Measurements from ENCODE around the gene SYT15. TPM values are rescaled to one million over a fixed set of nuclear protein-coding genes. Genes with fewer than 3 reads are reported as not detected.

Gene SYT15
- total and polyA plus RNA-seq, 2 of the 13 experiments (the other 11 are each of a cell fraction or from before 2014, with no cell fraction given): 0.24 to 0.38 TPM

DNA sequence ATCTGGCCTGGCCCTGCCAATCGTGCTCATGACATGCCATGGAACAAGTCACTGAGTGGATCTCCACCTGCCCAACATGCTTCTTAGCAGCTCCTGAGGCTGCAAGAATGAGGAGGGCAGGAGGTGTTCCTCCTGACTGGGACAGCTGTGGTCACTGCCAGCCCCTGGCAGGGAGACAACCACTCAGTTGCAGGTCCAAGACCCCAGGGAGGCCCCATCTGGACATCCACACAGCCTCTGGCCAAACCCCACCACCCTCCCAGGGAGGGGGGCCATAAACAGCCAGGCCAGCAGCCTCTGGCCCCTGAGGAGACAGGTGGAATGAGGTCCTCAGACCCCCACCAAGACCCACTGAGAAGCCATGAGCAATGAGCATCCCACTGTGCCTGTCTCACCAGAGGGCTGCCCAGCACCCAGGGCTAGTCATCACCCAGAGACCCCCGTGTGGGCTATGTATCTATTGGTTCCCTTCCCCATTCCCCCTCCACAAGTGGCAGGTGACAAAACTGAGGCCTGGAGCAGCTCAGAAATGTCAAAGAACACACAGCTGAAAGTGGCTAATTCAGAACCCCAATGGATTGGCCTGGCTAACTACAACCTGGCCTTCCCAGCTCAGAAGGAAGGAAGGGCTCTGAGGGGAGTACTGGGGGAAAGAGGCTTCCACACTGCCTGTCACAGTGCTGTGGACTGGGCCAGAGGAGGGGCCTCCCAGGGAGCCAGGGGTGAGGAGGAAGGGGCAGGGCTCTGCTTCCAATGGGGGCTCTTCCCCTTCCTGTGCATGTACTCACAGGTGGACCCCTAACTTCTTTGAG lies 25.5 kb upstream of the SYT15 start:
- no peaks in the 10 kb centered on the region for H3K9me3 ChIP-seq (ENCODE audit: low read length)
- ATAC-seq (no peak), DNase-seq (ENCODE audit: low spot score) (no peak), FAIRE-seq (no peak)
- no peaks in the 10 kb centered on the region for H3K36me3 ChIP-seq (replicated peaks in 1 of 2; ENCODE audit: control insufficient read depth in 1 of 2, insufficient read depth in 2 of 2, low read length in 2 of 2)
- H3K27me3 ChIP-seq (ENCODE audit: control insufficient read depth in 1 of 2, insufficient read depth in 2 of 2, low read length in 2 of 2): peaks cover 16 to 84% of the 10 kb centered on the region in 2 experiments
- intact Hi-C loops (cut with micrococcal nuclease; ENCODE audit: unreplicated experiment) (no loop called here), in situ Hi-C loops (cut with HindIII; ENCODE audit: extremely low pct_ligation_motif_present, low pct_unique_long_range_greater_than_20kb) (no loop called here)
- H4K20me1 ChIP-seq (ENCODE audit: insufficient read depth, low read length): no peaks in the 10 kb centered on the region; the same call in 1 of the 2 replicates
- CTCF ChIA-PET (ENCODE audit: low intra/inter-chr PET ratio, low total read pairs): no interaction called here
- no peak overlapping the region for H3K4me3 ChIP-seq (replicated peaks in 1 of 3; ENCODE audit: insufficient read depth in 1 of 3, low read depth in 2 of 3, low read length in 3 of 3)
- peaks cover 3% of the 10 kb centered on the region for H3K4me1 ChIP-seq (ENCODE audit: insufficient read depth, low read length)
- no peaks in the 10 kb centered on the region for H3K79me2 ChIP-seq (ENCODE audit: insufficient read depth, low read length)
- H3K9ac ChIP-seq (ENCODE audit: insufficient read depth, low read depth, low read length): no peak overlapping the region
- H3K4me2 ChIP-seq (ENCODE audit: low read depth, low read length): no peak overlapping the region
- WGBS (ENCODE audit: low lambda C conversion rate): 0% methylated on average over 1 of the region's 2 CpGs
- BruUV-seq (replicated peaks): no TSS peak
- no peak overlapping the region for H2AFZ ChIP-seq (ENCODE audit: low read length)
- no peak for TF ChIP-seq CBX1 (IDR thresholded peaks at IDR 0.05; ENCODE audit: low read depth)
- TF ChIP-seq, protein P1, sequence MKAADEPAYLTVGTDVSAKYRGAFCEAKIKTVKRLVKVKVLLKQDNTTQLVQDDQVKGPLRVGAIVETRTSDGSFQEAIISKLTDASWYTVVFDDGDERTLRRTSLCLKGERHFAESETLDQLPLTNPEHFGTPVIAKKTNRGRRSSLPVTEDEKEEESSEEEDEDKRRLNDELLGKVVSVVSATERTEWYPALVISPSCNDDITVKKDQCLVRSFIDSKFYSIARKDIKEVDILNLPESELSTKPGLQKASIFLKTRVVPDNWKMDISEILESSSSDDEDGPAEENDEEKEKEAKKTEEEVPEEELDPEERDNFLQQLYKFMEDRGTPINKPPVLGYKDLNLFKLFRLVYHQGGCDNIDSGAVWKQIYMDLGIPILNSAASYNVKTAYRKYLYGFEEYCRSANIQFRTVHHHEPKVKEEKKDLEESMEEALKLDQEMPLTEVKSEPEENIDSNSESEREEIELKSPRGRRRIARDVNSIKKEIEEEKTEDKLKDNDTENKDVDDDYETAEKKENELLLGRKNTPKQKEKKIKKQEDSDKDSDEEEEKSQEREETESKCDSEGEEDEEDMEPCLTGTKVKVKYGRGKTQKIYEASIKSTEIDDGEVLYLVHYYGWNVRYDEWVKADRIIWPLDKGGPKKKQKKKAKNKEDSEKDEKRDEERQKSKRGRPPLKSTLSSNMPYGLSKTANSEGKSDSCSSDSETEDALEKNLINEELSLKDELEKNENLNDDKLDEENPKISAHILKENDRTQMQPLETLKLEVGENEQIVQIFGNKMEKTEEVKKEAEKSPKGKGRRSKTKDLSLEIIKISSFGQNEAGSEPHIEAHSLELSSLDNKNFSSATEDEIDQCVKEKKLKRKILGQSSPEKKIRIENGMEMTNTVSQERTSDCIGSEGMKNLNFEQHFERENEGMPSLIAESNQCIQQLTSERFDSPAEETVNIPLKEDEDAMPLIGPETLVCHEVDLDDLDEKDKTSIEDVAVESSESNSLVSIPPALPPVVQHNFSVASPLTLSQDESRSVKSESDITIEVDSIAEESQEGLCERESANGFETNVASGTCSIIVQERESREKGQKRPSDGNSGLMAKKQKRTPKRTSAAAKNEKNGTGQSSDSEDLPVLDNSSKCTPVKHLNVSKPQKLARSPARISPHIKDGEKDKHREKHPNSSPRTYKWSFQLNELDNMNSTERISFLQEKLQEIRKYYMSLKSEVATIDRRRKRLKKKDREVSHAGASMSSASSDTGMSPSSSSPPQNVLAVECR (CRISPR knock-in tag; IDR thresholded peaks at IDR 0.05; ENCODE audit: borderline replicate concordance): 0 out of 2 replicates have a peak, but pooled peaks have one; percentile 3
- H3K27ac ChIP-seq (ENCODE audit: extremely low read length, insufficient read depth, low read length): no peak overlapping the region
- POLR2A ChIA-PET: no interaction called here
